SH-SY5Y (cell line): ENCODE results near the gene RAB11FIP4.

Experiments used
- GATA2 ChIP-seq: IDR thresholded peaks from 2 replicates; pipeline ENCODE4 v1.6.1; 2011; ENCODE audit warnings: mild to moderate bottlenecking, low read depth, low read length
- GATA3 ChIP-seq: IDR thresholded peaks from 2 replicates; pipeline ENCODE4 v1.6.1; 2011; ENCODE audit warnings: low read depth, mild to moderate bottlenecking, low read length, moderate library complexity

Gene RAB11FIP4

GRCh38 chr17:31381165-31381668 lies 10.3 kb upstream of the RAB11FIP4 start:
- TF ChIP-seq GATA3, result no peak
- TF ChIP-seq GATA2, result no peak

GRCh38 chr17:31385428-31386285 lies 5.8 kb upstream of the RAB11FIP4 start:
- no peak for TF ChIP-seq GATA2
- no peak for TF ChIP-seq GATA3

- TF ChIP-seq GATA2 (no peak), GATA3 (no peak)
Observed at GRCh38 chr17:31386542-31387075, 4.9 kb upstream of the RAB11FIP4 start.

GRCh38 chr17:31387438-31387837 lies 4.0 kb upstream of the RAB11FIP4 start:
- TF ChIP-seq GATA3 (no peak), GATA2 (no peak)

- TF ChIP-seq GATA3, result no peak
- no peak for TF ChIP-seq GATA2
Observed at GRCh38 chr17:31388351-31388750, 3.1 kb upstream of the RAB11FIP4 start.

- TF ChIP-seq GATA3, result no peak
Observed at GRCh38 chr17:31388770-31389656, 2.5 kb upstream of the RAB11FIP4 start.

- no peak for TF ChIP-seq GATA3
- TF ChIP-seq GATA2, result no peak
Observed at GRCh38 chr17:31389657-31390381, 1.7 kb upstream of the RAB11FIP4 start.

- no peak for TF ChIP-seq GATA3
Observed at GRCh38 chr17:31390426-31390747, 1.1 kb upstream of the RAB11FIP4 start.

GRCh38 chr17:31390748-31391495 lies 553 bp upstream of the RAB11FIP4 start:
- no peak for TF ChIP-seq GATA2
- TF ChIP-seq GATA3, result no peak

- TF ChIP-seq GATA2 (no peak), GATA3 (no peak)
Observed at GRCh38 chr17:31392002-31392855, 754 bp downstream of the RAB11FIP4 start.

- TF ChIP-seq GATA3 (no peak), GATA2 (no peak)
Observed at GRCh38 chr17:31392856-31393748, 1.6 kb downstream of the RAB11FIP4 start.
